Suppressor macrophage treated with lipopolysaccharide for 4 hours (primary cell): ENCODE data around the gene PRSS3.
"Not testable (repeated sequence)": the region's sequence is repeated elsewhere in the genome, so short reads cannot be mapped to it uniquely, and the experiment has no call there.

ENCODE experiments used
- DNase-seq: peaks from one replicate; pipeline ENCODE4 v3.0.0-alpha.2; 2020

PRSS3 gene

DNA sequence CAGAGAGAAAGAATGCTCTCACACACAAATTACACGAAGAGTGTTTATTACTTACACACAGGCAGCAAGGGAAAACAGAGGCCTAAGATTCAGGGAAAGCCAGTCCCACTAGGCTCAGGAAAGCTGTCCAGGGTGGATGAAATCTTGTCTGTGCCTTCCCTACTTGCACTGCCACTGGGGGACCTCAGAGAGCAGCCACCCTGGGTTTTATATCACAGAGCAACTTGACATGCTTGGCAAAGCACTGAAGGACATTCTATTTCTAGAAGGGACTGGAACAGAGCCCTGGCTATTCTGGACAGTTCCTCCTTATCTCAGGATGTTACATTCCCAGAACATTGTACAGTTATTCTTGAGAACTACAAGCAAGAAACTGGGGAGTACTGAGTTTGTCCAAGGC lies 7.5 kb upstream of the PRSS3 start:
- no peak for DNase-seq

DNA sequence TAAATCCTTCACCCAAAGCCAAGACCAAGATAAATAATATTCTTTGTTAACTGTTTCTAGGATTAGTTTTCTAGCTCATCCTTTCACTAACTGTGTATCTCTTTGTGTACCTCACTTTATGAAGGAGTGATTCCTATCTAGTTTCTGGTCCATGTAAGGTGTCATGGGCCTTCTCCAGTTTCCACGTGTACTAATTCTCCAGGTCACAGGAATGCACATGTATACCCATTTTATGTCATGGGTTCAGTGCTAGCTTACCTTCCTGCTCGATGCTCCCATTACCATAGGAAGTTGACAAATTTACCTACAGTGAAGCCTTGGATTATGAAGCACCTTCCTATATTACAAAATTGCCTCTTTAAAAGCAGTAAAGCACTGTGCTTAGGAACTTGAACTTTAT lies 5.9 kb upstream of the PRSS3 start:
- DNase-seq = not testable (repeated sequence)

DNA sequence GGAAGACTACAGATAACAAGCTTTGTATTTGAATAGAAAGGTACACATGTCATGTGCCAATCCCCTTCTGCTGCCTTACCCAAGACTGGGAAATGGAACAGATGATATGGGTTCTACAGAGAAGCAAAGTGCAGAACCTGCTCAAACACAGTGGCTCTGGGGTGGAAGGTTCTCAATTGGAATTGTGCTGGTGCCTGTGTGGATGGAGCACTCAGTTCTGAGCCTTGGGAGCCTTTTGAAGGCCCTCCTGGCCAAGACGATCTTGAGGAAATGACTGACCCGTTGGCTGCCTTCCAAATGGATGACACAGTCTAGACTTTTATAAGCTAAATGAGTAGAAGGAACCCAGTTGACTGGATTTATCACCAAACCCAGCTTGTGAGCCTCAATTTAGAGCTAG lies 4.2 kb upstream of the PRSS3 start:
- peak; percentile 68 for DNase-seq

DNA sequence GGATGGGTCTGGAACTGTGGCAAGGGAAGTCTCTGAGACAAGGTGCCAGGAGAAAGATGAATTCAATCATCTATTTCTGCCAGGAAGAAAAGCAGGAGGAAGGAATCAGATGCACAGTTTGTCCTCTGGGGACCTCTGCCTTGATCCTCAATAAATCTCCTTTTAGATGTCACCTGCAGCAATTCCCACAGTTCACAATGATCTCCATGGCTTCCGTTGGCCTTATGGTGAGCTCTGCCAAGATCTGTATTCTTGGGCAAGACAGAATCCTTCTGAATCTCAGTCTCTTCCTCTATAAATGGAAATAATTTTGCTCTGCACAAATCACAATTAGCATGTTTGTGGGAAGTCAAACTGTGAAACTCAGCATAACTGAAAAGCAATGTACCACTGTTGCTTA lies 1.9 kb upstream of the PRSS3 start:
- DNase-seq = not testable (repeated sequence)

DNA sequence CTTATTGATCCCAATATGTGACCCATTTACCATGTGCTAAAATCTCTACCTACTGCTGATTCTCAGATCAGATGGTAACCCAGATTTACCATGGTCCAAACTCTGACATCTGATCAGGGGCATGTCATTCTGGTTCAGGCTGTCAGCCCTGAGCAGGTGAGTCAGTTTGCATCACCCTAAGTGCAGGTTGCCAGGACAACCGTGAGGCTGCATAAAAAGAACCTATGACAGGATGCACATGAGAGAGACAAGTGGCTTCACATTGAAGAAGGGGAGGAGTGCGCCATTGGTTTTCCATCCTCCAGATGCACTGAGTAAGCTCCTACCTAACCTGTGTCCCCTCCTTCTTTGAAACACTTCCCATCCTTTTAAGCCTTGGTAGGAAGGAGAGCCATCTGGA lies 801 bp upstream of the PRSS3 start:
- no peak for DNase-seq

DNA sequence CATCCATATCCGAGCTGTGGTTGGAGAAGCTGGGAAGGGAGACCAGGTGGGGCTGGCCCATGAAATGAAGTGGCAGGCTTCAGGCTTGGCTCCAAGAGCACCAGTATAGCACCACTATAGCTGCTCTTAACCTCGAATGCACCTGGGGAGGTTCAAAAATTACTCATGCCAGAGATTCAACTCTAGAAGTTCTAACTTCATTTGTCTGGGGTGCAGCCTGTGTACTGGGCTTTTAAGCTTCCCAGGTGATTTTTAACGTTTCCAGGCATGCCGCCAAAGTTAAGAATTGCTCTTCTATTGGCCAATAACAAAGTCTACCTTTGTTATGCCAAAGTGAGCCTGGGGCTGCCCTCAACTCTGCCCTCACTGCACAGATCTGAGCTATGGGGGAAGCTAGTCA lies 458 bp downstream of the PRSS3 start:
- no peak for DNase-seq

DNA sequence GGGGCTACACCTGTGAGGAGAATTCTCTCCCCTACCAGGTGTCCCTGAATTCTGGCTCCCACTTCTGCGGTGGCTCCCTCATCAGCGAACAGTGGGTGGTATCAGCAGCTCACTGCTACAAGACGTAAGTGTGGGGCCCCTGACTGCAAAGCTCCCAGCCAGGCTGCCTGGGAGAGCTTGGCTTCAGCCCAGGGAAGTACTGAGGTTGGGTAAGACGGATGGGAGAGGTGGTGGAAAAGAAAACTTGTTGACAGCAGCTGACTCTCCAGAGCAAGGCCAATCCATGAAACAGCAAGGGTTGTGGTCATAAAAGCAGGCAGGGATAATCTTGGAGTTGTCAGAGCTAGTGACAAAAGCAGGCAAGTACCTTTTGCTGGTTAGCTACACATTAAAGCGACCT lies 1.3 kb downstream of the PRSS3 start:
- not testable (repeated sequence) for DNase-seq

DNA sequence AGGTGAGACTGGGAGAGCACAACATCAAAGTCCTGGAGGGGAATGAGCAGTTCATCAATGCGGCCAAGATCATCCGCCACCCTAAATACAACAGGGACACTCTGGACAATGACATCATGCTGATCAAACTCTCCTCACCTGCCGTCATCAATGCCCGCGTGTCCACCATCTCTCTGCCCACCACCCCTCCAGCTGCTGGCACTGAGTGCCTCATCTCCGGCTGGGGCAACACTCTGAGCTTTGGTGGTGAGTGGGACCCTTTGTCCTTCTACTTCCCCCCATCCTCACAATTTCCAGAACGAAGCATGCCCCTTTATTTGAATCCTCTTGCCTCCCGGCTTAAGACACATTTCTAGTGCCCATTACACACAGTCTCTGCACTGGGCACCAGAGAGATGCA lies 2.5 kb downstream of the PRSS3 start:
- DNase-seq = no peak

DNA sequence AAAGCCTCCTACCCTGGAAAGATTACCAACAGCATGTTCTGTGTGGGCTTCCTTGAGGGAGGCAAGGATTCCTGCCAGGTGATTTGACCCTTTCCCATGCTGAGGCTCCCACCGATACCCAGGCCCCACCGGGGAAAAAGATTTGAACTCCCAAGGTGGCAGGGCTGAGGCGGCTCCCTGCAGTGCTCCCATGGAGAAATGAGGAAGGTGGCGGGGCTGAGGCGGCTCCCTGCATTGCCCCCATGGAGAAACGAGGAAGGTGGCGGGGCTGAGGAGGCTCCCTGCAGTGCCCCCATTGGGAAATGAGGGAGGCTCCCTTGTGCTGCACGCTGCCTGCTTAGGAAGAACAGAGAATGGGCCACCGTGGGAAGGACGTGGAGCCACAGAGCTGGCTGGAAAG lies 3.2 kb downstream of the PRSS3 start:
- no peak for DNase-seq

DNA sequence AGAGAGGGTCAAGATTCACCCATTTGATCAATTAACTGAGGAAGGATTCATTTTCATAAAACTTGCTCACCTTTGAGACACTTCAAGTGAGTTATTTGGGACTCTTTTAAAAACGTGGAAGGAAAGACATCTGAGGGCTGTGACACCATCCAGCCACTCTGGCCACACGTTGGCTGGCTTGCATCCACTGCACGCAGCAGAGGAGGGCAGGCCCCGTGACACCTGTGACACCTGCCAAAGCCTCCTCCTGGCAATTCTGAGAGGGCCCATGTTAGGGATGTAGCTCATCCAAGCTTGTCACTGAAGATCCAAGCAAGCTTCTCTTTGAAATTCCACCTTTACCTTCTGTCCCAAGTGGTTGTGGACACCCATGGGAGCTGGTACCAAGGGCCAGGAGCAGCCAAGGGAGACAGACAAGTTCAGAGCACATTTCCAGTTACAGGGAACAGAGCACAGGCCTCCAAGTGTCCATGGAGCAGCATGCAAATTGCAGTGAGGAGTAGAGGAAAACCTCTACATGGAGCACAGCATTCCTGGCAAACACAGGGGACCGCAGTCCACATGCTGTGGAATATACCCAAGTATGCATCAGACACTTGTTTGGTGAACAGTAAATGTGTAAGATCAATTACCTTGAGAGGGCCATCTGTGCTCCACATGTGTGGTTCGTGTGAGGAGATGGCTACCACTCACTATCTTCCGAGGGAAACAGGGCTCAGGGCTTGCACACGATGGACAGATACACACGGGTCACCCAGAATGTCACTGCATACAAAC lies 4.8 kb downstream of the PRSS3 start:
- no peak for DNase-seq

DNA sequence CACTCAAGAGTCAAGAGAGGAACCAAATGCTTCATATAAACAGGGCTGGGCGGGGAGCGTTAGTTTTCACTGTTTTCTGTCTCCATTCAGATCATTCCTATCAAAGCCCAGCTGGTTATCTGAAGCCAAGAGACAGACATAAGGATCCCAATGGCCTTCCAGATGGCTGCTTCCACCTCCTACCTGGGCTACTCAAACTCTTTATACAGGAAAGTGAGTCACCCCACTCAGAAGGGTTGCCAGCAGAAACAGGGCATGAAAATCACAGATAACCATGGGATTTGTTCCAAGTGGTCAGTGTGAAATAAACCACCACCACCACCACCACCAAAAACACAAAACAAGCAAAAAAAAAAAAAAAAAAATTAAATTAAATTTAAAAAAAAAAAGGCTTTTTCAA lies 5.5 kb downstream of the PRSS3 start:
- DNase-seq = no peak

DNA sequence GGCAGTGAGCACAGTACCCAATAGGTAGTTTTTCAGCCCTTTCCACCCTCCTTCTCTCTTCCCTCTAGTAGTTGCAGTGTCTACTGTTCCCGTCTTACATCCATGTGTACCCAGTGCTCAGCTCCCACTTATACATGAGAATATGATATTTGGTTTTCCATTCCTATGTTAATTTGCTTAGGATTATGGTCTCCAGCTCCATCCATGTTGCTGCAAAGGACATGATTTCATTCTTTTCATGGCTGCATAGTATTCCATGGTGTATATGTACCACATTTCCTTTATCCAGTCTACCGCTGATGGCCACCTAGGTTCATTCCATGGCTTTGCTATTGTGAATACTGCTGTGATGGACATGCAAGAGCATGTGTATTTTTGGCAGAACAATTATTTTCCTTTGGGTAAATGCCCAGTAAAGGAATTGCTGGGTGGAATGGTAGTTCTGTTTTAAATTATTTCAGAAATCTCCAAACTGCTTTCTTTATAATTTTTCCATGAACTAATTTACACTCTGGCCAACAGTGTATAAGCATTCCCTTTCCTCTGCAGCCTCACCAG lies 6.7 kb downstream of the PRSS3 start:
- DNase-seq = not testable (repeated sequence)

DNA sequence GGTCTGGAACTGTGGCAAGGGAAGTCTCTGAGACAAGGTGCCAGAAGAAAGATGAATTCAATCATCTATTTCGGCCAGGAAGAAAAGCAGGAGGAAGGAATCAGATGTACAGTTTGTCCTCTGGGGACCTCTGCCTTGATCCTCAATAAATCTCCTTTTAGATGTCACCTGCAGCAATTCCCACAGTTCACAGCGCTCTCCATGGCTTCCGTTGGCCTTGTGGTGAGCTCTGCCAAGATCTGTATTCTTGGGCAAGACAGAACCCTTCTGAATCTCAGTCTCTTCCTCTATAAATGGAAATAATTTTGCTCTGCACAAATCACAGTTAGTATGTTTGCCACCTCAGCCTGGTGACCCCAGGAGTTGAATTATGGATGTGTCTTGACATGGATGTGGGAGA lies 8.8 kb downstream of the PRSS3 start:
- DNase-seq = not testable (repeated sequence)

DNA sequence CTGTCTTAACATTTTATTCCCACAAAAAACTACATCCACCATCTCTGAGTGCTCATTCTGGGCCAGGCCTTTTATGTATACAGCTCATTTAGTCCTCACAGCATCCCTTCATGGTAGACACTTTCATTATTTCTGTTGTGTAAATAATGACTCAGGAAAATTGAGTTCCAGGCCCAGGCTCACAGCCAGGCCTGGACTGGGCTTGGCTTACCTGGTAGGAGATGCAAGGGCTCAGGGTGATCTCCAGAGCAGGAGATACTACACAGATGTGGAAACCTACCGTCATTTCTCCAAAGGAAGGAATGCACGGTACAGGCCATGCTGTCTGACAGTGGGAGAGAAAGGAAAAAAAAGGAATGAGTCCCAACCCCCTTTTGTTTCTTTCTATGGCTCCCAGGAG lies 11.8 kb downstream of the PRSS3 start:
- not testable (repeated sequence) for DNase-seq

DNA sequence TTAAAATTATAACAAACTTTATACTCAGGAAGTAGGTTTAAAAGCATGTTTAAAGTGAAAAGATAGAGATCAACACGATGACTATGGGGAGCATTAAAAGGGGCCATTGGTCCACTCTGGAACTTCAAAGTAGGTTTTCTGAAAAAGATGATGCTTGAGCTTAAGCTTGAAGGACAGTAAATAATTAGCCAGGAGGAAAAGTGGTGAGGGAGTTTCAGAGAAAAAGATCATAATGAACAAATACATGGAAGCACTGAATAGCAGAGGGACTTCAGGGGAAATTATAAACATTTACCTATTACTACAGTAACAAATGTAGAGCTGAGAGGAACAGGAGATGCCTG lies 13.6 kb downstream of the PRSS3 start:
- DNase-seq = not testable (repeated sequence)

DNA sequence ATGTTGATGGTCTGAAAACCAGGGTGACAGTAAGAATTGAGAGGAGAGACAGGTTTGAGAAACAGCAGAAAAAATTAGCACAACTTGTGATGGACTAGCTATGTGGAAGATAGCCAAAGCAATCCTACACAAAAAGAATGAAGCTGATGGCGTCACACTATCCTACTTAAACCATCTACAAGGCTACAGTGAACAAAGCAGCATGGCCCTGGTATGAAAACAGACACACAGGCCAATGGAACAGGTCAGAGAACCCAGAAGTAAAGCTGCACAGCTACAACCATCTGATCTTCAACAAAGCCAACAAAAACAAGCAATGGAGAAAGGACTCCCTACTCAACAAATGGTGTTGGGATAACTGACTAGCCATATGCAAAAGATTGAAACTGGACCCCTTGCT lies 14.1 kb downstream of the PRSS3 start:
- DNase-seq = no peak

DNA sequence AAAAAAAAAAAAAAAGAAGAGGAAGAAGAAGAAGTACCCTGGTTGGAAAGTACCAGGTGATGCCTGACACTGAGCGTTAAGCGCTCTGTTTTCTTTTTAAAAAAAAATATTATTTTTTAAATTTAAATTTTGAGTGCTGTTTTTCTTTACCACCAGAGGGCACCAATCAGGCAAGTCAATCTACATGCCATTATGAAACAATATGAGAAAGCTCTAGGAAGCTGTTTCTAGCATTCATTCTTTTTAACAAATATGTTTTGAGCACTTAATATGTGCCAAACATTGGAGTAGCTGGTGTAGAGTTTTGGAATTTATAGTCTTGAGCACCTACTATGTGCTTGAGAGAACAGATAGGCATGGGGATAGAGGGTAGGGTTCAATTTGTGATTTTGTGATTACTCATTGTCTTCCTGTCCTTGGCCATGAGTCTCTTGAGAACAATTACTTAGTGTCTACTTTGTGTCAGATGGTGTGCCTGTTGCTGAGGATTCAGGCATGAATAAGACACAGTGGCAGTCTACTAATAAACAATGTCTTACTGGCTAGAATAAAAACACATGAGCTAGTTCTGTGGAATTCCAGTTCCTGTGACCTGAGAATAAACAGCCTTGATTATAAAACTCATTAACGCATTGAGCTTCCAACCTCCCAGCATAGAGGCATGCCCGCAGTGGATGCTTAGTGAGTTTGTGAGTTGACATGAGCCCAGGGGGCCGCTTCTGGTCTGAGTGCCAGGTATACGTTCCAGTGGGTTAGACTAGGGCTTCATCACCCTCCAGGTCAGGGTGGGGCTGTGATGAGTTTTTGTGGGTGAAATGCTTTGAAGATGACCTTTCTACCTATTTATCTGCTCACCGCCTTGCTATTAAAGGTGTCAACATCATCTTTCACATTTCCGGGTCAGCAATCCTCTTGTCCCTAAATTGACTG lies 18.6 kb downstream of the PRSS3 start:
- peak; percentile 70 for DNase-seq

DNA sequence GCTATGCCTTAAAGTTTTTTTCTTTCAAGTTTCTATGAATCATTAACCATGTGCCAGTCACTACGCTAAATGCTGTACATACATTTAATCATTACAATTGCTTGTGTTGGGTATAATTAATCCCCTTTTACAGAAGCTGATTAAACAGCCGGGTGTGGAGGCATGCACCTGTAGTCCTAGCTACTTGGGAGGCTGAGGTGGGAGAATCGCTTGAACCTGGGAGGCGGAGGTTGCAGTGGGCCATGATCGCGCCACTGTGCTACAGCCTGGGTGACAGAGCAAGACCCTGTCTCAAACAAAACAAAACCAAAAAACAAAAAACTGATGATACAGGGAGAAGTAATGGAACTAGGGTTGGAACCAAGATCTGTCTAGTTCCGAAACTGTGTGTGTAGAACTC lies 20.4 kb downstream of the PRSS3 start:
- DNase-seq = no peak

DNA sequence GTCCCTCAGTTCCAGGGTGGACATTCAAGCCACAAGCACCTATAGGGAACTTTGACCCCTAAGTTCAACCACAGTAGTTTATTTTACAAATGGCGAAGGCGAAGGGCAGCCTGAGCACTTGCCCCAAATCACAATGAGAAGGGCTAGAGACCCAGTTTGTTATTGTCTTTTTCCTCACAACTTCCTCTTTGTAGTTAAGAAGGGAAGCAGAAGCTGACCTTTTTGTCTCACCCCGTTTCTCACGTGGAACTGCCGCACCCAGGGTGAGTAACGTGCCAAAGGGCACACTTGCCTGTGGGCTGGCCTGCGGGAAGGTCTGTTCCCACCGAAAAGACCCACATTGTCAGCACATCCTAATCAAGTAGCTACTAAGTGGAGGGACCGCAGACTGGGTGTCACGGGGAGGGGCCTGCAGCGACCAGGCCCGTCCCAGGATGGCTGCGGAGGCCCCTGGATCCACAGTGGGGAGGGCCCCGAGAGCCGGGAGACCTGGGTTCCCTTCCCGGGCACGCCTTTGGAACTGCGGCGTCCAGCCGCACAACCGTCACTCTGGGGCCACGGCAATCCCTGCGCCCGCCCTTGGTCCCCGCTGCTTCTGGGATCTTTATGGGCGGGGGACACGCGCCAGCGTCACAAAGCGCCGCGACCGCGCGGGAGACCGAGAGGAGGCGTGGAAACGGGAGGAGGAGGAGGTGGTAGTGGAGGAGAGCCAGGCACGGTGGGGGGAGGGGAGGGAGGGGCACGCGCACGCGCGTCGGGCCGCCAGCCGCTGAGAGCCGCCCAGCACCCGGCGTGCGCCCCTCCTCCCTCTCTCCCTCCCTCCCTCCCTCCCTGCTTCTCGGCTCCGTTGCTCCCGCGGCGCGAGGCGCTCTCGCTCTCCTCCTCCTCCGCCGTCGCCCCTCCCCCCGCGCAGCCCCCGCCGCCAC lies 21.2 kb downstream of the PRSS3 start, which contains the start of gene UBE2R2:
Gene UBE2R2 (plus strand): TSS at position 834 of the 926 bp plus-strand sequence. CDS start 598 bp downstream, outside the sequence.
- peak; percentile 99 for DNase-seq

DNA sequence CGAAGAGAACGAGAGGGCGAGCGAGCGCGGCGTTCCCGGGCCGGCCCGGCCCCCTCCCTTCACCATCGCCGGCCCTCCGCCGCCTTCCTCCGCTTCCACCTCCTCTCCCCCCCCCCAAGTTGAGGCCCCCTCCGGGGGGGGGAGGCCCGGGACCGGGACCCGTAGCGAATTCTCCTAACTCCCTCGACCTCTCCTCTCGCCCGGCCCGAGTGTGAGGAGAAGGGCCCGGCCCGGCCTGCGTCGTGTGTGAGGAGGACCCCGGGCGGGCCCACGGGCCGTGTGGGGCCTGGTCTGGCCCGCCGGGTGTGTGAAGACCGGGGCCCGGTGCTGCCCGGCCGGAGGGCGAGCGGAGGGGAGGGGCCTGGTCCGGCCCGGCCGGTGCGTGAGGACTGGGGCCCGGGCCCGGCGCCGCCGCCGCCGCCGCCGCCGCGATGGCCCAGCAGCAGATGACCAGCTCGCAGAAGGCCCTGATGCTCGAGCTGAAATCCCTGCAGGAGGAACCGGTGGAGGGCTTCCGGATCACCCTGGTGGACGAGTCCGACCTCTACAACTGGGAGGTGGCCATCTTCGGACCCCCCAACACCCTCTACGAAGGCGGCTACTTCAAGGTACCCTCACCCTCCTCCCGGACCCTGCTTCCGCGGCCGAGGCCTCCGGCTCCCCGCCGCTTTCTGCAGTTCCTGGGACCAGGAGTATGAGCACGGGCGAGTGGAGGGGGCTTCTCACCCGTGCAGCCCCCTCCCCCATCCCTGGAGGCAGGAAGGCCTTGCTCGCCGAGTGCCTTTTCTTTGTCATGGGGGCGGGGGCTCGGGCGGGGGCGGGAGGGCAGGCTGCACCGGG lies 22.2 kb downstream of the PRSS3 start:
- peak; percentile 68 for DNase-seq

DNA sequence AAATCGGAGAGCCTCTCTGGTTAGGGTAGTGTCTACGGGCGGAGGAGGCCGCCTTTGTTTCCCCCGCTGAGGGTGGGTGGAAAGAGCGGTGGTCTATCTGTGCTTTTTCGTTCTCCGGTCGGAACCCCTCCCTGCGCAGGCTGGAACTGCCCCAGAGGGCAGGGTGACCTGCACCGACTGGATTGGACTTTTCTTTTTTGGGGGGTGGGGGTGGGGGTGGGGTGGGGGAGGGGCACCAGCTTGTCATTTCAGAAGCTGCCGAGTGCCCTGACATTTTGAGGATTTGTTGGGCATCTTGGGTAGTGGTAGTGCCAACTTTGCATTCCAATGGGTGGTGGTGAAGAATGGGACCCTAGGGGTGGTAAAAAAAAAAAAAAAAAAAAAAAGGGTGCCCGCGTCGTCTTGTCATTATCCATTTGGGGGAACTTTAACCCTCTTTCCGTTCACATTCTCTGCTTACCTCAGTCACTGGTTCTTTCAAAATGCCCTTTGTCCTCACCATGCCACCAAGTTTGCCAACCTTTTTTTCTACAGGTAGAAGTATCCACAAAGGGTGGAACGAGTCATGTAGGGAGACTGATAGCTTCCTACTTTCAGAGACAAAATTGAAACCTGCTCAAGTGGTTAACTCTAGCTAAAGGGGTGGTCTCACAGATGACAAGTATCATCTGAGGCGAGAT lies 22.9 kb downstream of the PRSS3 start:
- DNase-seq = peak; percentile 46
